K562 (cell line): Measurements from ENCODE around the gene DENND4C. TPM values are rescaled to one million over a fixed set of nuclear protein-coding genes. Genes with fewer than 3 reads are reported as not detected.

Source experiments
- EP300 ChIP-seq: IDR thresholded peaks from 2 replicates; pipeline ENCODE4 v1.6.1; 2012; ENCODE audit warnings: low read length, improper control_type of control experiment
- KLF10 ChIP-seq: fragments of 250-450 bp; sonication (Bioruptor Pico); IDR thresholded peaks from 2 replicates; pipeline ENCODE4 v1.6.1; 2021; ENCODE audit warnings: matching md5 sums
- MAX ChIP-seq: sonication (generic); formaldehyde crosslinking; IDR thresholded peaks from 2 replicates; pipeline ENCODE4 v1.9.0; 2022; ENCODE audit warnings: mild to moderate bottlenecking, missing genetic modification reagents
- ZEB2 ChIP-seq: fragments of 450-650 bp; IDR thresholded peaks from 2 replicates; pipeline ENCODE4 v1.6.1; 2016
- ZNF143 ChIP-seq: sonication (generic); formaldehyde crosslinking; IDR thresholded peaks from 2 replicates; pipeline ENCODE4 v1.9.0; 2022; ENCODE audit warnings: mild to moderate bottlenecking, missing genetic modification reagents
- ZNF764 ChIP-seq: fragments of 250-450 bp; sonication (Bioruptor Pico); IDR thresholded peaks from 2 replicates; pipeline ENCODE4 v1.4.0; 2020; ENCODE audit warnings: low read depth, mild to moderate bottlenecking, moderate library complexity
- polyA plus RNA-seq, 8 experiments: library from polyadenylated mRNA; depleted of rRNA in 4 of 8; stranded (reverse) in 5 of 8; unstranded in 3 of 8; fragments of >200 nt; fragmentation: Nextera tagmentation in 2 of 8; fragmentation: Illumina TruSeq in 1 of 8; extraction: Ambion mirVana in 2 of 8; extraction: Trizol in 1 of 8; gene quantifications; 2 replicates each; pipeline versions ENCODE4 v1.2.1 to v1.2.3, GENCODE V29; 2011 to 2014; ENCODE audit warnings: inconsistent platforms in 1 of 8, missing spikeins in 1 of 8
- total RNA-seq, 7 experiments: library from RNA; depleted of rRNA in 6 of 7; stranded (reverse); fragments of >200 nt in 6 of 7; fragmentation: Illumina TruSeq in 2 of 7; extraction: Trizol in 2 of 7; gene quantifications; 2 replicates each; pipeline versions ENCODE4 v1.2.1 to v1.2.3, GENCODE V29; 2011 to 2021; ENCODE audit warnings: low replicate concordance in 1 of 7
- TF ChIP-seq, protein P1 (sequence below): fragments of 450-650 bp; IDR thresholded peaks from 2 replicates; pipeline ENCODE4 v1.6.1; 2016; ENCODE audit warnings: antibody characterized with exemption
- TF ChIP-seq, protein P2 (sequence below): fragments of 250-450 bp; sonication (Bioruptor Pico); IDR thresholded peaks from 2 replicates; pipeline ENCODE4 v1.5.0; 2021; ENCODE audit warnings: mild to moderate bottlenecking, borderline replicate concordance
- TF ChIP-seq, protein P3 (sequence below): sonication (generic); formaldehyde crosslinking; IDR thresholded peaks from 2 replicates; pipeline ENCODE4 v1.8.0; 2022; ENCODE audit warnings: mild to moderate bottlenecking, missing genetic modification reagents, borderline replicate concordance
- TF ChIP-seq, protein P4 (sequence below): sonication (generic); formaldehyde crosslinking; IDR thresholded peaks from 2 replicates; pipeline ENCODE4 v1.8.0; 2023; ENCODE audit warnings: missing genetic modification reagents, mild to moderate bottlenecking, borderline replicate concordance
- TF ChIP-seq, protein P5 (sequence below): fragments of 250-450 bp; sonication (Bioruptor Pico); IDR thresholded peaks from 2 replicates; pipeline ENCODE4 v1.4.0; 2020; ENCODE audit warnings: mild to moderate bottlenecking, moderate library complexity

DENND4C gene
- total and polyA plus RNA-seq, 9 of the 15 experiments (the other 6 are each of a cell fraction or from before 2014, with no cell fraction given): 4.8 to 31.8 (median 13.9) TPM

DNA sequence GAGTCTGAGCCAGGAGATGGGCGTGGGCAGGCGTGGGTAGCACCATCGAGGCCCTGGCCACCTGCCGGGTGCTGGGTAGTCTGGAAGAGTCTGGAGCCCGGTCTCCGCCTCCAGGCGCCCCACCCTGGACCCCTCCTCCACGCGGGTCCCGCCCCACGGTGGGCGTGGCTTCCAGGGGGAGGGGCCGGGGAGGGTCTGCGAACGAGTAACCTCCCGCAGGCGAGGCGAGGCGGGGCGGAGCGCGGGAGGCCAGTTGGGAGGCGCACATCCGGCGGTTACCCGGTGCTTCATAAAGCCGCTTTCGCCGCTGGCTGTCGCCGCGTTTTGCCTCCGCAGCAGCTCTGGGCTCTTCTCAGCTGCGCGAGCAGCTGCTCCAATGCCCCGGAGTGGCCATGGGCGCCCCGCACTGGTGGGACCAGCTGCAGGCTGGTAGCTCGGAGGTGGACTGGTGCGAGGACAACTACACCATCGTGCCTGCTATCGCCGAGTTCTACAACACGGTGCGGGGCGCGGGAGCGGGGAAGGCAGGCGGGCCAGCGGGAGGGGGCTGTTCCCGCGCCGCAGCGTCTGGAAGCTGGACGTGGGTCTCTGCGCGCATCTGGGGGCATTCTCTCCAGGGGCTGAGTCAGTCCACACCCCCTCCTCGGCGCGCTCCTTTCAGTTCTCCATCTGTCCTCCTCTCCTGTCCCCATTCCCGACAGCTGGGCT lies 178.4 kb downstream of the DENND4C start, which contains the start of gene ACER2 (continued):
- TF ChIP-seq KLF10 (CRISPR knock-in tag) (no peak), ZNF764 (CRISPR knock-in tag) (no peak), ZNF143 (CRISPR knock-in tag) (no peak), MAX (CRISPR knock-in tag) (peak; percentile 43), ZEB2 (no peak), EP300 (no peak)
- TF ChIP-seq, protein P1, sequence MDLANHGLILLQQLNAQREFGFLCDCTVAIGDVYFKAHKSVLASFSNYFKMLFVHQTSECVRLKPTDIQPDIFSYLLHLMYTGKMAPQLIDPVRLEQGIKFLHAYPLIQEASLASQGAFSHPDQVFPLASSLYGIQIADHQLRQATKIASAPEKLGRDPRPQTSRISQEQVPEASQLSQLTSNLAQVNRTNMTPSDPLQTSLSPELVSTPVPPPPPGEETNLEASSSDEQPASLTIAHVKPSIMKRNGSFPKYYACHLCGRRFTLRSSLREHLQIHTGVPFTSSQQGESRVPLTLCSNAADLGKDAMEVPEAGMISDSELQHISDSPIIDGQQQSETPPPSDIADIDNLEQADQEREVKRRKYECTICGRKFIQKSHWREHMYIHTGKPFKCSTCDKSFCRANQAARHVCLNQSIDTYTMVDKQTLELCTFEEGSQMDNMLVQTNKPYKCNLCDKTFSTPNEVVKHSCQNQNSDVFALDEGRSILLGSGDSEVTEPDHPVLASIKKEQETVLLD: no peak
- TF ChIP-seq, protein P2, sequence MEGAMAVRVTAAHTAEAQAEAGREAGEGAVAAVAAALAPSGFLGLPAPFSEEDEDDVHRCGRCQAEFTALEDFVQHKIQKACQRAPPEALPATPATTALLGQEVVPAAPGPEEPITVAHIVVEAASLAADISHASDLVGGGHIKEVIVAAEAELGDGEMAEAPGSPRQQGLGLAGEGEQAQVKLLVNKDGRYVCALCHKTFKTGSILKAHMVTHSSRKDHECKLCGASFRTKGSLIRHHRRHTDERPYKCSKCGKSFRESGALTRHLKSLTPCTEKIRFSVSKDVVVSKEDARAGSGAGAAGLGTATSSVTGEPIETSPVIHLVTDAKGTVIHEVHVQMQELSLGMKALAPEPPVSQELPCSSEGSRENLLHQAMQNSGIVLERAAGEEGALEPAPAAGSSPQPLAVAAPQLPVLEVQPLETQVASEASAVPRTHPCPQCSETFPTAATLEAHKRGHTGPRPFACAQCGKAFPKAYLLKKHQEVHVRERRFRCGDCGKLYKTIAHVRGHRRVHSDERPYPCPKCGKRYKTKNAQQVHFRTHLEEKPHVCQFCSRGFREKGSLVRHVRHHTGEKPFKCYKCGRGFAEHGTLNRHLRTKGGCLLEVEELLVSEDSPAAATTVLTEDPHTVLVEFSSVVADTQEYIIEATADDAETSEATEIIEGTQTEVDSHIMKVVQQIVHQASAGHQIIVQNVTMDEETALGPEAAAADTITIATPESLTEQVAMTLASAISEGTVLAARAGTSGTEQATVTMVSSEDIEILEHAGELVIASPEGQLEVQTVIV: no peak
- TF ChIP-seq, protein P3, sequence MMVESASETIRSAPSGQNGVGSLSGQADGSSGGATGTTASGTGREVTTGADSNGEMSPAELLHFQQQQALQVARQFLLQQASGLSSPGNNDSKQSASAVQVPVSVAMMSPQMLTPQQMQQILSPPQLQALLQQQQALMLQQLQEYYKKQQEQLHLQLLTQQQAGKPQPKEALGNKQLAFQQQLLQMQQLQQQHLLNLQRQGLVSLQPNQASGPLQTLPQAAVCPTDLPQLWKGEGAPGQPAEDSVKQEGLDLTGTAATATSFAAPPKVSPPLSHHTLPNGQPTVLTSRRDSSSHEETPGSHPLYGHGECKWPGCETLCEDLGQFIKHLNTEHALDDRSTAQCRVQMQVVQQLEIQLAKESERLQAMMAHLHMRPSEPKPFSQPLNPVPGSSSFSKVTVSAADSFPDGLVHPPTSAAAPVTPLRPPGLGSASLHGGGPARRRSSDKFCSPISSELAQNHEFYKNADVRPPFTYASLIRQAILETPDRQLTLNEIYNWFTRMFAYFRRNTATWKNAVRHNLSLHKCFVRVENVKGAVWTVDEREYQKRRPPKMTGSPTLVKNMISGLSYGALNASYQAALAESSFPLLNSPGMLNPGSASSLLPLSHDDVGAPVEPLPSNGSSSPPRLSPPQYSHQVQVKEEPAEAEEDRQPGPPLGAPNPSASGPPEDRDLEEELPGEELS (CRISPR knock-in tag): no peak
- TF ChIP-seq, protein P4, sequence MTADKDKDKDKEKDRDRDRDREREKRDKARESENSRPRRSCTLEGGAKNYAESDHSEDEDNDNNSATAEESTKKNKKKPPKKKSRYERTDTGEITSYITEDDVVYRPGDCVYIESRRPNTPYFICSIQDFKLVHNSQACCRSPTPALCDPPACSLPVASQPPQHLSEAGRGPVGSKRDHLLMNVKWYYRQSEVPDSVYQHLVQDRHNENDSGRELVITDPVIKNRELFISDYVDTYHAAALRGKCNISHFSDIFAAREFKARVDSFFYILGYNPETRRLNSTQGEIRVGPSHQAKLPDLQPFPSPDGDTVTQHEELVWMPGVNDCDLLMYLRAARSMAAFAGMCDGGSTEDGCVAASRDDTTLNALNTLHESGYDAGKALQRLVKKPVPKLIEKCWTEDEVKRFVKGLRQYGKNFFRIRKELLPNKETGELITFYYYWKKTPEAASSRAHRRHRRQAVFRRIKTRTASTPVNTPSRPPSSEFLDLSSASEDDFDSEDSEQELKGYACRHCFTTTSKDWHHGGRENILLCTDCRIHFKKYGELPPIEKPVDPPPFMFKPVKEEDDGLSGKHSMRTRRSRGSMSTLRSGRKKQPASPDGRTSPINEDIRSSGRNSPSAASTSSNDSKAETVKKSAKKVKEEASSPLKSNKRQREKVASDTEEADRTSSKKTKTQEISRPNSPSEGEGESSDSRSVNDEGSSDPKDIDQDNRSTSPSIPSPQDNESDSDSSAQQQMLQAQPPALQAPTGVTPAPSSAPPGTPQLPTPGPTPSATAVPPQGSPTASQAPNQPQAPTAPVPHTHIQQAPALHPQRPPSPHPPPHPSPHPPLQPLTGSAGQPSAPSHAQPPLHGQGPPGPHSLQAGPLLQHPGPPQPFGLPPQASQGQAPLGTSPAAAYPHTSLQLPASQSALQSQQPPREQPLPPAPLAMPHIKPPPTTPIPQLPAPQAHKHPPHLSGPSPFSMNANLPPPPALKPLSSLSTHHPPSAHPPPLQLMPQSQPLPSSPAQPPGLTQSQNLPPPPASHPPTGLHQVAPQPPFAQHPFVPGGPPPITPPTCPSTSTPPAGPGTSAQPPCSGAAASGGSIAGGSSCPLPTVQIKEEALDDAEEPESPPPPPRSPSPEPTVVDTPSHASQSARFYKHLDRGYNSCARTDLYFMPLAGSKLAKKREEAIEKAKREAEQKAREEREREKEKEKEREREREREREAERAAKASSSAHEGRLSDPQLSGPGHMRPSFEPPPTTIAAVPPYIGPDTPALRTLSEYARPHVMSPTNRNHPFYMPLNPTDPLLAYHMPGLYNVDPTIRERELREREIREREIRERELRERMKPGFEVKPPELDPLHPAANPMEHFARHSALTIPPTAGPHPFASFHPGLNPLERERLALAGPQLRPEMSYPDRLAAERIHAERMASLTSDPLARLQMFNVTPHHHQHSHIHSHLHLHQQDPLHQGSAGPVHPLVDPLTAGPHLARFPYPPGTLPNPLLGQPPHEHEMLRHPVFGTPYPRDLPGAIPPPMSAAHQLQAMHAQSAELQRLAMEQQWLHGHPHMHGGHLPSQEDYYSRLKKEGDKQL (CRISPR knock-in tag): no peak
- TF ChIP-seq, protein P5, sequence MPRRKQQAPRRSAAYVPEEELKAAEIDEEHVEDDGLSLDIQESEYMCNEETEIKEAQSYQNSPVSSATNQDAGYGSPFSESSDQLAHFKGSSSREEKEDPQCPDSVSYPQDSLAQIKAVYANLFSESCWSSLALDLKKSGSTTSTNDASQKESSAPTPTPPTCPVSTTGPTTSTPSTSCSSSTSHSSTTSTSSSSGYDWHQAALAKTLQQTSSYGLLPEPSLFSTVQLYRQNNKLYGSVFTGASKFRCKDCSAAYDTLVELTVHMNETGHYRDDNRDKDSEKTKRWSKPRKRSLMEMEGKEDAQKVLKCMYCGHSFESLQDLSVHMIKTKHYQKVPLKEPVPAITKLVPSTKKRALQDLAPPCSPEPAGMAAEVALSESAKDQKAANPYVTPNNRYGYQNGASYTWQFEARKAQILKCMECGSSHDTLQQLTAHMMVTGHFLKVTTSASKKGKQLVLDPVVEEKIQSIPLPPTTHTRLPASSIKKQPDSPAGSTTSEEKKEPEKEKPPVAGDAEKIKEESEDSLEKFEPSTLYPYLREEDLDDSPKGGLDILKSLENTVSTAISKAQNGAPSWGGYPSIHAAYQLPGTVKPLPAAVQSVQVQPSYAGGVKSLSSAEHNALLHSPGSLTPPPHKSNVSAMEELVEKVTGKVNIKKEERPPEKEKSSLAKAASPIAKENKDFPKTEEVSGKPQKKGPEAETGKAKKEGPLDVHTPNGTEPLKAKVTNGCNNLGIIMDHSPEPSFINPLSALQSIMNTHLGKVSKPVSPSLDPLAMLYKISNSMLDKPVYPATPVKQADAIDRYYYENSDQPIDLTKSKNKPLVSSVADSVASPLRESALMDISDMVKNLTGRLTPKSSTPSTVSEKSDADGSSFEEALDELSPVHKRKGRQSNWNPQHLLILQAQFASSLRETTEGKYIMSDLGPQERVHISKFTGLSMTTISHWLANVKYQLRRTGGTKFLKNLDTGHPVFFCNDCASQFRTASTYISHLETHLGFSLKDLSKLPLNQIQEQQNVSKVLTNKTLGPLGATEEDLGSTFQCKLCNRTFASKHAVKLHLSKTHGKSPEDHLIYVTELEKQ: no peak
